Stimulated activated CD4-positive, alpha-beta T cell treated with anti-CD3 and anti-CD28 coated beads, Interleukin-4, amount 100 ng/mL, for 4 hours (primary cell): ENCODE data around the gene PAX9.
"Not testable (repeated sequence)": the region's sequence is repeated elsewhere in the genome, so short reads cannot be mapped to it uniquely, and the experiment has no call there.

ENCODE experiments used
- DNase-seq, 2 experiments: peaks; one replicate each; pipeline ENCODE4 v3.0.0-alpha.2; 2020

PAX9 gene

GRCh38 chr14:36676236-36676635, 14.6 kb downstream of the PAX9 start:
- no peak for DNase-seq

GRCh38 chr14:36682338-36682737, 20.7 kb downstream of the PAX9 start:
- DNase-seq = no peak

GRCh38 chr14:36683083-36683724, 21.5 kb downstream of the PAX9 start:
- no peak for DNase-seq

GRCh38 chr14:36684946-36685345, 23.3 kb downstream of the PAX9 start:
- no peak for DNase-seq

- no peak for DNase-seq
These were observed 28.8 kb downstream of the PAX9 start for GRCh38 chr14:36690311-36691040.

GRCh38 chr14:36699420-36699819, 37.8 kb downstream of the PAX9 start:
- DNase-seq = not testable (repeated sequence)

- DNase-seq = no peak
These were observed 39.0 kb downstream of the PAX9 start for GRCh38 chr14:36700651-36701050.

GRCh38 chr14:36701132-36701531, 39.5 kb downstream of the PAX9 start:
- DNase-seq = no peak

GRCh38 chr14:36702474-36702873, 40.8 kb downstream of the PAX9 start:
- no peak for DNase-seq

- no peak for DNase-seq
These were observed 45.9 kb downstream of the PAX9 start for GRCh38 chr14:36707570-36707969.

GRCh38 chr14:36713960-36714703, 52.5 kb downstream of the PAX9 start:
- DNase-seq = no peak

GRCh38 chr14:36716614-36717184, 55.0 kb downstream of the PAX9 start:
- DNase-seq = no peak

GRCh38 chr14:36717363-36717762, 55.7 kb downstream of the PAX9 start:
- DNase-seq = no peak

GRCh38 chr14:36718216-36718615, 56.6 kb downstream of the PAX9 start:
- DNase-seq = no peak

GRCh38 chr14:36719823-36720222, 58.2 kb downstream of the PAX9 start:
- no peak for DNase-seq

- DNase-seq = no peak
These were observed 59.0 kb downstream of the PAX9 start for GRCh38 chr14:36720657-36721056.

- no peak for DNase-seq
These were observed 60.2 kb downstream of the PAX9 start for GRCh38 chr14:36721877-36722276.

GRCh38 chr14:36723530-36723929, 61.9 kb downstream of the PAX9 start:
- DNase-seq = no peak

GRCh38 chr14:36724162-36724561, 62.5 kb downstream of the PAX9 start:
- DNase-seq = no peak

GRCh38 chr14:36726128-36726527, 64.5 kb downstream of the PAX9 start:
- no peak for DNase-seq
